B cell (primary cell): ENCODE measurements around the gene SGCD.

Experiments
- EZH2 ChIP-seq: IDR thresholded peaks from 2 replicates; pipeline ENCODE4 v1.6.1; 2012; ENCODE audit warnings: borderline replicate concordance, low read depth, mild to moderate bottlenecking, moderate library complexity, low read length; ENCODE audit not compliant: insufficient read depth, poor library complexity, severe bottlenecking
- TF ChIP-seq, protein P1 (sequence below): fragments of 200-600 bp; IDR thresholded peaks from one replicate; pipeline ENCODE4 v1.8.0; 2022; ENCODE audit warnings: antibody characterized with exemption, mild to moderate bottlenecking

DNA sequence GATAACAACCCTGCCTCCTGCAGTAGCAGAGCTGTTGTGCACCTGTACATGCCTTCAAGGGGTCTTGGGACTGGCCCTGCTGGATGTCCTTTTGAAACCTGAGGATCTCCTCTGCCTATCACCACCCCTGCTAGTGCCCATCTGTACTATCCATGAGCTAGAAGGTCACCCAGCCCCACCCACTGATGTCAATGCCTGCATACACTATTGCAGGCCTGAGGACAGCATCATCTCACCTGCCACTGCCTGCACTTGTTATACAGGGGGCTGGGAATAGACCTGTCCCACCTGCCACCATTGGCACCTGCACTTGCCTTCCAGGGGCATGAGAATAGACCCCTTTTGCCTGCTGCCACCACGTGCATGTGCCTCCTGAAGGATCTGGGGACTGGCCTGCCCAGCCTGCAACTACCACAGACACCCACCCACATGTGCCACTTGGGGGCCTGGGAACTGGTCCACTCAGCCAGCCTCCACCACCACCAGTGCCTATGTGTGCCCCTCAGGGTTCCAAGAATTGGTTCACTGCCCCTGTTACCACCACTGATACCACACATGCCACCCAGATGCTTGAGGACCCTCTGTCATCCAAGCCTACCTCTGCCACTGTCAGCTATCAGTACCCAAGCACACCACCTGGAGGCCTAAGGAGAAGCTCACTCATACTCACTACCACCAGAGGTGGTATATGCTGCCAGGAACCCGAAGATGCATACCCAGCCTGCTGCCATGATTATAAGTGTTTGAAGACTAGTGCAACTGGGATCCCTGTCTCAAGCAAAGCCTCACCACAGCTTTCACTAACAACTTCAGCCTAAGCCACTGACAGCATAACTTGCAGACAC lies 159.7 kb downstream of the SGCD start:
- TF ChIP-seq, protein P1, sequence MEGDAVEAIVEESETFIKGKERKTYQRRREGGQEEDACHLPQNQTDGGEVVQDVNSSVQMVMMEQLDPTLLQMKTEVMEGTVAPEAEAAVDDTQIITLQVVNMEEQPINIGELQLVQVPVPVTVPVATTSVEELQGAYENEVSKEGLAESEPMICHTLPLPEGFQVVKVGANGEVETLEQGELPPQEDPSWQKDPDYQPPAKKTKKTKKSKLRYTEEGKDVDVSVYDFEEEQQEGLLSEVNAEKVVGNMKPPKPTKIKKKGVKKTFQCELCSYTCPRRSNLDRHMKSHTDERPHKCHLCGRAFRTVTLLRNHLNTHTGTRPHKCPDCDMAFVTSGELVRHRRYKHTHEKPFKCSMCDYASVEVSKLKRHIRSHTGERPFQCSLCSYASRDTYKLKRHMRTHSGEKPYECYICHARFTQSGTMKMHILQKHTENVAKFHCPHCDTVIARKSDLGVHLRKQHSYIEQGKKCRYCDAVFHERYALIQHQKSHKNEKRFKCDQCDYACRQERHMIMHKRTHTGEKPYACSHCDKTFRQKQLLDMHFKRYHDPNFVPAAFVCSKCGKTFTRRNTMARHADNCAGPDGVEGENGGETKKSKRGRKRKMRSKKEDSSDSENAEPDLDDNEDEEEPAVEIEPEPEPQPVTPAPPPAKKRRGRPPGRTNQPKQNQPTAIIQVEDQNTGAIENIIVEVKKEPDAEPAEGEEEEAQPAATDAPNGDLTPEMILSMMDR, result no peak
- no peak for TF ChIP-seq EZH2
